ENCODE results near the gene TRIO. TPM values are rescaled to one million over a fixed set of nuclear protein-coding genes. Genes with fewer than 3 reads are reported as not detected.

Gene TRIO
- total RNA-seq, 1 donor from 2014 or later = 148 TPM

DNA sequence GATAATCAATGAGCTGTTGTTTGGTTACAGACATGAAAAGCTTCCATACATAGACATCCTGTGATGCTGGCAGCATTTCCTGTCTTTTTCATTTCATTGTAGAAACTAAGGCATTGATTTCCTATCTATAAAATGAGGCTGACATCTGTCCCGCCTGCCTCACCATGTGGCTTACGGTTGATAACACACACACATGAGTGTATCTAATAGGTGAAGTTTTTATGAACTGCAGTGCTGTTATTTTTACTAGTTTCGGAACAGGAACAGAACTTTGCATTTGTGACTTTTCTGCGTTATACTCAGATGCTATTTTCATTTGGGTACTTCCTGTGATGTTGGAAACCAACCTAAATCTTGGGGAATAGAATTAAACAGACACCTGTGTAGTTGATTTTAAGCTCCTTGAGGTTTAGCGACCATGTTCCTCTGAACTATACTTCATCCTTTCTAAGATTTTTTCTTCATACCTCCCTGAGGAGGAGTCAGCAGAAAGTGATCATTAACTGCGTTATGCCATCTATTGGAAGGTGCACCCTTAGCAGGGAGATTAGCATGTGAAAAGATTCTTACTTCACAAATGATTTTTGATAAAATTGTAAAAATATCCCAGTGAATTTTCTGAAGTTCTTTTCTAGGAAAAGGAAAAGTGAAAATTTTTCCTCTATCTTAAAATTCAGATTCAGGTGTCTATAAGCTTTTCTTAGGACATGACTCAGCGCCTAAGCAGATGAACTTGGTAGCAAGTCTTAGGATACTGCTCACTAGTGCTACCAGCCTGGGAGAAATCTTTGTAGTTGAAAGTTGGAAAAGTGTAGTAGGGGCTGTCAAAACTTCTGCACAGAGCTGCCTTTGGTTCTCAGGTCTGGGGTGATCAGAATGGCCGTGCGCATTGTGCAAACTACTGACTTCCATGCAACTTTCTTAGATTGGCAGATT is 134.5 kb downstream of the TRIO start:
- ATAC-seq (no peak), DNase-seq (no peak)
- no peaks in the 10 kb centered on the region for H3K4me1 ChIP-seq
- intact Hi-C loops (cut with DNase I) = no loop called here
- TF ChIP-seq, protein P1, sequence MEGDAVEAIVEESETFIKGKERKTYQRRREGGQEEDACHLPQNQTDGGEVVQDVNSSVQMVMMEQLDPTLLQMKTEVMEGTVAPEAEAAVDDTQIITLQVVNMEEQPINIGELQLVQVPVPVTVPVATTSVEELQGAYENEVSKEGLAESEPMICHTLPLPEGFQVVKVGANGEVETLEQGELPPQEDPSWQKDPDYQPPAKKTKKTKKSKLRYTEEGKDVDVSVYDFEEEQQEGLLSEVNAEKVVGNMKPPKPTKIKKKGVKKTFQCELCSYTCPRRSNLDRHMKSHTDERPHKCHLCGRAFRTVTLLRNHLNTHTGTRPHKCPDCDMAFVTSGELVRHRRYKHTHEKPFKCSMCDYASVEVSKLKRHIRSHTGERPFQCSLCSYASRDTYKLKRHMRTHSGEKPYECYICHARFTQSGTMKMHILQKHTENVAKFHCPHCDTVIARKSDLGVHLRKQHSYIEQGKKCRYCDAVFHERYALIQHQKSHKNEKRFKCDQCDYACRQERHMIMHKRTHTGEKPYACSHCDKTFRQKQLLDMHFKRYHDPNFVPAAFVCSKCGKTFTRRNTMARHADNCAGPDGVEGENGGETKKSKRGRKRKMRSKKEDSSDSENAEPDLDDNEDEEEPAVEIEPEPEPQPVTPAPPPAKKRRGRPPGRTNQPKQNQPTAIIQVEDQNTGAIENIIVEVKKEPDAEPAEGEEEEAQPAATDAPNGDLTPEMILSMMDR (IDR thresholded peaks at IDR 0.05) = no peak
- H3K4me3 ChIP-seq = no peak overlapping the region
- no peaks in the 10 kb centered on the region for H3K27me3 ChIP-seq
- H3K27ac ChIP-seq = no peak overlapping the region
- H3K9me3 ChIP-seq = no peaks in the 10 kb centered on the region
- H3K36me3 ChIP-seq = peaks cover 15% of the 10 kb centered on the region

DNA sequence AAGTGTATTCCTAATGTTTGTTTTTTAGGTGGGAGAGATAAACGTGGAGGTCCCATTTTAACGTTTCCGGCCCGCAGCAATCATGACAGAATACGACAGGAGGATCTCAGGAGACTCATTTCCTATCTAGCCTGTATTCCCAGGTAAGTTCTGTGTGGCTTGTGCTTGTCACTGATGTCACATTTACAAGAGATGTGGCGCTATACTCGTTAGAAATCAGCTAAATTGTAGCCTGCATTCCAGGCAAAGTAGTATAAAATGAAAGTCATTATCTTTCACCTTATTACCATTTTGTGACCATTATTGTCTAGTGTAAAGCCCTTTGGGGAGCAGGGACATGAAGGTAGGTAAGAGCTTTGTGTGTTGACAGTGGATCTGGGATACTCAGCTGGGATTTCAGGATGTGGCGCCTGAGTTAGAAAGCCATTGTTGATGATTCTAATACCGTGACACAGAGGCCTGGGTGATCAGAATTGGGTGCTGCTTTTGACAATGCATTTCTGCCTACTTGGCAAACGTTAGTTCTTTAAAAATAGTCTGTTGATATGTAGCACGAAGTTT is 137.2 kb downstream of the TRIO start:
- Histone ChIP-seq H3K36me3 (peaks cover 15% of the 10 kb centered on the region), H3K27ac (no peak overlapping the region), H3K4me1 (no peaks in the 10 kb centered on the region), H3K27me3 (no peaks in the 10 kb centered on the region), H3K9me3 (no peaks in the 10 kb centered on the region), H3K4me3 (no peak overlapping the region)
- no peak for DNase-seq
- TF ChIP-seq, protein P1 (IDR thresholded peaks at IDR 0.05) = no peak
- ATAC-seq = no peak
- intact Hi-C loops (cut with DNase I) = no loop called here

- H3K27me3 ChIP-seq = no peaks in the 10 kb centered on the region
- peaks cover 15% of the 10 kb centered on the region for H3K36me3 ChIP-seq
- DNase-seq (no peak), ATAC-seq (no peak)
- intact Hi-C loops (cut with DNase I) = no loop called here
- no peak overlapping the region for H3K27ac ChIP-seq
- no peaks in the 10 kb centered on the region for H3K4me1 ChIP-seq
- no peak overlapping the region for H3K4me3 ChIP-seq
- no peaks in the 10 kb centered on the region for H3K9me3 ChIP-seq
- TF ChIP-seq, protein P1 (IDR thresholded peaks at IDR 0.05) = no peak
These were observed 138.6 kb downstream of the TRIO start for GRCh38 chr5:14281746-14282181.

GRCh38 chr5:14283139-14283538 is 140.0 kb downstream of the TRIO start:
- no peaks in the 10 kb centered on the region for H3K4me1 ChIP-seq
- ATAC-seq (no peak), DNase-seq (no peak)
- intact Hi-C loops (cut with DNase I) = no loop called here
- no peaks in the 10 kb centered on the region for H3K9me3 ChIP-seq
- H3K4me3 ChIP-seq = no peak overlapping the region
- no peak overlapping the region for H3K27ac ChIP-seq
- peaks cover 28% of the 10 kb centered on the region for H3K36me3 ChIP-seq
- no peaks in the 10 kb centered on the region for H3K27me3 ChIP-seq
- TF ChIP-seq, protein P1 (IDR thresholded peaks at IDR 0.05) = no peak

- Histone ChIP-seq H3K27ac (no peak overlapping the region), H3K27me3 (no peaks in the 10 kb centered on the region), H3K4me3 (no peak overlapping the region), H3K36me3 (peaks cover 31% of the 10 kb centered on the region), H3K9me3 (no peaks in the 10 kb centered on the region), H3K4me1 (no peaks in the 10 kb centered on the region)
- intact Hi-C loops (cut with DNase I) = no loop called here
- no peak for DNase-seq
- TF ChIP-seq, protein P1 (IDR thresholded peaks at IDR 0.05) = no peak
- no peak for ATAC-seq
These were observed 141.4 kb downstream of the TRIO start for GRCh38 chr5:14284392-14285148.

Data from upper lobe of right lung (tissue), 1 donor.